Head of caudate nucleus (tissue), 42 donors: ENCODE results near the gene MON1A.

Experiments used
- DNase-seq, 42 donors: peaks; one replicate each; pipeline versions ENCODE4 v3.0.0 to v3.0.0-alpha.2; 2020 to 2021; ENCODE audit warnings: mixed read lengths in 7 of 42
- intact Hi-C: fragments of 100-400 bp; cut with DNase I; formaldehyde crosslinking; loops from one replicate; pipeline ENCODE4 v1.15.0; 2022

Gene MON1A

GRCh38 chr3:49900491-49901153 lies 29.0 kb downstream of the MON1A start:
- intact Hi-C loops, result no loop called here
- DNase-seq, result peak in 6 of 42 donors; percentile 16 to 50 (median 33)

- DNase-seq, result peak in 20 of 42 donors; percentile 1 to 52 (median 28)
- intact Hi-C loops, result no loop called here
These were observed 29.8 kb downstream of the MON1A start for GRCh38 chr3:49899815-49900214.

DNA sequence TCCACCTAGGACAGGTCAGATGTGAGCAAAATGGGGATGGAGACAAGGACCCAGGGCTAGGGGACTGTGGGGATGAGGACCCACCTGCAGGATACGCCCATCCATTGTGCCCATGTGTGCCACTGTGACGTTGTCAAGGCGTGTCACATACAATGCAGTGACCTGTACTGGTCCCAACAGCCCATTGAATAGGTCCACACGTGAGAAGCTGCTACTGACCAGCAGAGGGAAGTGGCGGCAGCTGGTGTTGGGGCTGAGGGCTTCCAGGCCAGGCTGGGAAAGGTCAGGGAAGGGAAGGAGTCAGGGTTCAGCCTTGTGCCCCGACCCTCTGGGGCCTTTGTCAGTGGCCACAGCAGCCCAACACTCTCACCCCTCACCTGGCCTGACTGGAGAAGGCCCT lies 30.6 kb downstream of the MON1A start:
- no peak for DNase-seq
- intact Hi-C loops, result no loop called here

GRCh38 chr3:49896345-49896744 lies 33.3 kb downstream of the MON1A start:
- intact Hi-C loops, result no loop called here
- no peak for DNase-seq

- DNase-seq, result no peak
- intact Hi-C loops, result no loop called here
These were observed 33.8 kb downstream of the MON1A start for GRCh38 chr3:49895791-49896190.

DNA sequence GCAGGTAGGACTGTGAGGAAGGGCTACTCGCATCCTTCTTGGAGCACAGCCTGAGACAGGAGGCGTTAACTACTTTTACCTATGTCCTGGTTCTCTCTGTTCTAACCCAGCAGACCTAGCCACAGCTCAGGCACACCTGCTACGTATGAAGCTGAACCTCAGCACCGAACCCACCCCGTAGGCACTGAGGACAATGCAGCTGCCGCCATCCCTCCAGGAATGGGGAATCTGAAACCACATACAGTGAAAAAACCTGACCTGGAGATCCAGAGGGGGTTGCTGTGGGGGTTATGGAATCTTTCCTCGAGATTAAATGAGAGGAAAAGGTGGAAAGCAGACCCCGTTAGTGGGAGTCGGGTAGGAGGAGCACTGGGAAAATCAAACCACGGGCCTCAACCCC lies 40.3 kb downstream of the MON1A start:
- no peak for DNase-seq
- intact Hi-C loops, result no loop called here

DNA sequence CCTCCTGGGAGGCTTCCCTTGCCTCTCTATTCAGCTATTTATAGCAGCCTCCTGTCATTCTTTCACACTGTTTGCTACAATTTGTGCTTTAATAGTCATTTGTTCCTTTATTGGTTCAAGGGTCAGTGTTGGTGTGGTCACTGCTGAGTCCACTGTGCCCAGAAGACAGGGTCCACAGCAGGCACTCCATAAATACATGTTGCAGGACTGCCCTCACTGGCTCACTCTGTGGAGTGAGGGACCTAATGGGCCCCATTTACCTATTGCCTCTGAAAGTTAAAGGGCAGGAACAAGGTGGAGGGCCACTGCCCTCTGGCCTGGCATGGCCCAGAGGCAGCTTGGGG lies 42.7 kb downstream of the MON1A start:
- no peak for DNase-seq
- intact Hi-C loops, result no loop called here

- intact Hi-C loops, result no loop called here
- DNase-seq, result no peak
These were observed 45.6 kb downstream of the MON1A start for GRCh38 chr3:49883998-49884397.

DNA sequence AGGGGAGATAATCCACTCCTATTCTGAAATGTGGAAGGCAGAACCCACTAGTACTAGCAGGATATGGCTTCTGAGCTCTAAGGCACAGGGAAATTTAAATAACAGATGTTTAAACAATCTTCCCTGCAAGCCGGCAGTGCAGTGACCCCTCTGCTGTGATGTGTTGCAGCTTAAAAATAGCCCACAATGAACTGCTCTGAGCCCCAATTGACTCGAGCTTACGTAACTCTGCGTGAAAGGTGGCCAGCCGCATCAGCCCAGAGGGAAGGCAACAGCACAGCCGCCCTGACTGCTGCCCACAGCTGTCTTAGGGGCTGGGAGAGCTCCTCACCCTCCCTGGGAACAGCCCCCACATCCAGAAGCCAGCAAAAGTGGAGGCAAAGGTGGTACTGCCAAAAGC lies 47.4 kb downstream of the MON1A start:
- DNase-seq, result no peak

DNA sequence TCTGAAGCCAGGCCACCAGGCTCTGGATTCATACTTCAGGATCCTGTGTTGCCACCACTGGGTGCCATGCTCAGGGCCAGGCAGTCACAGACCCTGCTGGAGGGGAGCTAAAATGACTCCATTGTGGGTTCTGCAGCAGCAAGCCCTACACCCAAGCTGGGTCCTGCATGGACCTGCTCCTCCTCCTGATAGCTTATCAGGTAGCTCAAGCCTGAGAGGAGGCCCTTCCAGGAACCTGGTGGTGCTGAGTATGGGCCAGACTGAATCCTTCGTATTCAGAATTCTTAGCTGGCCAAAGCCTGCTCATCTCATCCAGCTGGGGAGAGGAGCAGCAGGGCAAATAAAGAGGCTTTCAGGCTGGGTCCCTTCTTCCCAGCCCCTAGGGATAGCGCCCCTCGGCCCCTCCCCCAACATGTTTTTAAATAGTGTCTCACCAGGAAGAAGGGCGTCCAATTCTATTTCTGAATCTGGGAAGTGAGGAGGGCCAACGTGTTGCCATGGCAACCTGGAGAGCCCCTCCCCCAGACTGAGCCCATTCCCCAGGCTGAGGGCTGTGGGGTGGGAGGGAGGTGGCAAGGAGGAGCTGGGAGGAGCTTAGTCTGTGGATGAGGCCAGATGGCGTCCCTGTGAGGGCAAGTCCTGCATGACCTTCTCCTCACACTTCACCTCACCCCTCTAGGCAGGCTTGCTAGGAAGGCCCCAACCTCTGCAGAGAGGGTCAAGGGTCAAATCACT lies 48.9 kb downstream of the MON1A start:
- intact Hi-C loops, result no loop called here
- no peak for DNase-seq

More for the DNA sequence above, 47.4 kb downstream of the MON1A start:
- intact Hi-C loops, result no loop called here

- no peak for DNase-seq
- intact Hi-C loops, result no loop called here
These were observed 49.9 kb downstream of the MON1A start for GRCh38 chr3:49879721-49880120.

- no peak for DNase-seq
- intact Hi-C loops, result no loop called here
These were observed 50.9 kb downstream of the MON1A start for GRCh38 chr3:49878686-49879085.

DNA sequence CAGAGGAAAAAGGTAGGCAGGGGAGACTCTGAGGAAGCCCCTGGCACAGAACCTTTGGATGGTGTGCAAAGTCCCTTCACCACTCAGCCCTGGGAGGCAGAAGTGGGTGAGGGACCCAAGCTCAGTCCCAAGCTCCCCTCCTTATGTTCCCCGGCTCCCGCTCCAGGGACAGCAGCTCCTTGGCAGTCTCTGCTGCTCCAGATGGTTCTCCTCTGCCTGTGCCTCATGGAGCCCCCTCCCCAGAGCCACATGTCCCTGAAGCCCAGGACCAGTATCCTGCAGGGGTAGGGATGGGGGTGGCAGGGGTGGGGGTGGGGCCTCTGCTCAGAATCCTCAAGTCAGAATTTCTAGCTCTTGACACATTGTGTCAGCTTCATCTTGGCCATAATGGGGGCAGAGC lies 51.9 kb downstream of the MON1A start:
- no peak for DNase-seq
- intact Hi-C loops, result no loop called here

DNA sequence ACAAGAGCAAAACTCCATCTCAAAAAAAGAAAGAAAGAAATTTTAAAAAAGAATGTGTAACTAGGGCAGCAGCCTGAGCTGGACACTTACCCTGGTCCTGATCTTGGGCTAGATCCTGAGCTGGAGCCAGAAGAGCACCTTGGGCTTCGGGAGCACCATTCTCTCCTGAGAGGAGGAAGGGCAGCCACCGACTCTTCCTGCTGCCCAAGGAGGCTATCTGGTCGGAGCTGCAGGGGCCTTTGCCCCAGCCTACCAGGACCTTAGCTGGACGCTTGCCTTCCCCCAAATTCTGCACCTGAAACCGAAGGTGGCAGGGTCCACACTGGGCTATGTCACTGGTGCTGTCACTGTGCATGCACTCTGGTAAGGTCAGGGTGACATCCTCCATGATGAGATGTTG lies 53.0 kb downstream of the MON1A start:
- no peak for DNase-seq
- intact Hi-C loops, result no loop called here

GRCh38 chr3:49873623-49874022 lies 56.0 kb downstream of the MON1A start:
- no peak for DNase-seq
- intact Hi-C loops, result no loop called here

- DNase-seq, result peak; percentile 21 to 88 (median 56)
- intact Hi-C loops, result no loop called here
These were observed 56.8 kb downstream of the MON1A start for GRCh38 chr3:49872801-49873281.

GRCh38 chr3:49871531-49872153 lies 58.0 kb downstream of the MON1A start:
- intact Hi-C loops, result no loop called here
- peak in 40 of 42 donors; percentile 38 to 84 (median 64) for DNase-seq

DNA sequence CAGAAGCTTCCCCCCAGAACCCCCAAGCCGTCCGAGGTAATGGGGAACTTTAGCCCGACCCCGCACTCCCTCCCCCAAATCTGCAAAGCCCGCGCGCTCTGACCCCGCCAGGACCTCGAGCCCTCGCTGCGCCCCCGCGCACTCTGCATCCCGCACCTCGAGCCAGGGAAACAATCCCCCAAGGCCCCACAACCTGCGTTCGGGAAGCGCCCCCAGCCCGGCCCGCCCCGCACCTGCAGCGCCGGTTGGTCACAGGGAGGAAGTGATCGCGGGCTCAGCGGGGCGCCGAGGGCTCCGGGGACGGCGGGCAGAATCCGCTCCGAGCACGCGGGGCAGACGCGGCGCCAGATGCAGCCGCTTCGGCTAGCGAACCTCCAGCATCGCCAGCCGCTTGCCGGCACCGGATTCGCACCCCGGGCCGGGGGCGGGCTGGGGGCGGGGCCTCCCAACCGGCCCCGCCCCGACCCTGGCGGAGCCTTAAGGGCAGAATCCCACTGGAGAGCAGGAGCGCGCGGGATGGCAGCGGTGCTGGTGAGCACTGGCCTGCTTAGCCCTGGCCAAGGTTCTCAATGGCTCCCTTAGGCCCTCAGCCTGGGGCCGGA lies 60.0 kb downstream of the MON1A start, which contains the start of gene CAMKV:
TSS of gene CAMKV (minus strand) at position 382 of the 602 bp plus-strand sequence. CDS start 7,518 bp downstream, outside the sequence.
- intact Hi-C loops, result no loop called here
- DNase-seq, result peak; percentile 35 to 90 (median 75)

DNA sequence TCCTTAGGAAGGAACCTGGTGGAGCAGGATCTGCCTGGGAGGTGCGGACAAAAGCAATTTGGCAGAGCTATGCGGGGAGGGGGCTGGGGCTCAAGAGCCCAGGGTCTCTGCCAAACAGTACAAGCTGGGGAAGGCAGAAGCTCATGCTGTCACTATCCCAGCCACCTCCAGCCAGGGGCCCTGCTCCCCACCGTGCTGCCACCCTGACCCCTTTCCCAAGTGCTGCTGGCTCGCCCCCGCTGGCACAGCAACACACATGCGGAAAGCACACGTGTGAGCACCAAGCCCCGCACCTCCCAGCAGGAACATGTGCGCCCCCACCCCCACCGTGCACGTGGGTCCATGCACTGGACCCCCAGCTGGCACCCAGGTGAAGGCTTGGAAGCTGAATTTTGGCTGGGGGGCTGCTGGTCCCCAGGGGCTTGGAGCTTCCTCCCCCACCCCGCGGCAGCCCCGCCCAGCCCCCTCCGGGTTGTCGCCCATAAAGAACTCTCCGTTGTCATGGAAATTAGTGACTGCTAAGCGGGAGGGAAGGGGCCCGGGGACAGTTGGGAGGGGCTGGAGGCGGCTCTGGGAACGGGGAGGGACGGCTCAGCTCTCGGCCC lies 60.6 kb downstream of the MON1A start:
- intact Hi-C loops, result no loop called here
- DNase-seq, result peak in 41 of 42 donors; percentile 24 to 79 (median 57)
